ENCODE data around the gene KCNT2.

- TF ChIP-seq ZNF274 (IDR thresholded peaks at IDR 0.05; ENCODE audit: low read depth, low read length) (no peak), YY1 (IDR thresholded peaks at IDR 0.05; ENCODE audit: insufficient read depth, insufficient read length) (no peak)
These were observed 240.4 kb downstream of the KCNT2 start for GRCh38 chr1:196367838-196368237.

Measured in NT2/D1 (cell line).